ENCODE data around the gene CPLX3. TPM values are rescaled to one million over a fixed set of nuclear protein-coding genes. Genes with fewer than 3 reads are reported as not detected.

The CPLX3 gene
- polyA plus RNA-seq, 2 of the 4 experiments (the other 2 are of a cell fraction): not detected

- Histone ChIP-seq H3K9me3 (no peaks in the 10 kb centered on the region), H3K4me2 (no peak overlapping the region), H3K4me1 (peaks cover 5% of the 10 kb centered on the region; the same call in 1 of the 3 replicates), H3K27ac (no peak overlapping the region), H3K4me3 (no peak overlapping the region)
- 95% methylated on average over 2 of the region's 2 CpGs for WGBS (ENCODE audit: missing lambda C conversion rate)
- DNase-seq (ENCODE audit: low read depth in 1 of 2, low spot score in 1 of 2) (no peak), ATAC-seq (peak in 1 of 2 experiments; percentile 39; a peak in 2 of 6 replicates), FAIRE-seq (no peak)
- POLR2A ChIA-PET: no interaction called here
- CTCF ChIA-PET: interaction anchor here (0.5 to 2.7 kb wide), 3 partner anchors 14 to 46 kb away, joined by 4 to 10 read pairs (median 7); partner anchors contain the start of gene ULK3
- TF ChIP-seq HOXB5 (CRISPR knock-in tag; IDR thresholded peaks at IDR 0.05): no peak
- no peak for TF ChIP-seq ATOH8 (CRISPR knock-in tag; IDR thresholded peaks at IDR 0.05; ENCODE audit: low read depth)
Observed at GRCh38 chr15:74855857-74856256, 29.4 kb downstream of the CPLX3 start.

DNA sequence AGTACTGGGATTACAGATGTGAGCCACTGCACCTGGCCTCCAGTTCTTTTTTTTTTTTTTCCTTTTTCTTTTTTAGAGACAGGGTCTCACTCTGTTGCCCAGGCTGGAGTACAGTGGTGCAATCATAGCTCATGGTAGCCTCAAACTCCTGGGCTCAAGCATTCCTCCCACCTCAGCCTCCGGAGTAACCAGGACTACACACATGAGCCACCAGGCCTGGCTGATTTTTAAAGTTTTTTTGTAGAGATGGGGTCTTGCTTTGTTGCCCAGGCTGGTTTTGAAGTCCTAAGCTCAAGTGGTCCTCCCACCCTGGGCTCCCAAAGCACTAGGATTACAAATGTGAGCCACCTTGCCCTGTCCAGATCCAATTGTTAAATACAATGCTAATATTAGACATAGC is 30.1 kb downstream of the CPLX3 start:
- CTCF ChIA-PET: interaction anchor here (2.1 to 2.7 kb wide), 2 partner anchors 14 to 46 kb away, joined by 7 to 10 read pairs; partner anchors contain the start of gene ULK3
- TF ChIP-seq FOSB (CRISPR knock-in tag; IDR thresholded peaks at IDR 0.05): no peak
- TF ChIP-seq JUNB (IDR thresholded peaks at IDR 0.05): no peak
- no peak for TF ChIP-seq MAFK (IDR thresholded peaks at IDR 0.05; ENCODE audit: partially characterized antibody)
- TF ChIP-seq POLR2A (IDR thresholded peaks at IDR 0.05; ENCODE audit: low read length): no peak
- no peak for TF ChIP-seq CBX2 (IDR thresholded peaks at IDR 0.05; ENCODE audit: borderline replicate concordance, low read depth)
- TF ChIP-seq BHLHE40 (IDR thresholded peaks at IDR 0.05; ENCODE audit: low read depth, low read length): no peak
- no peak for TF ChIP-seq JUN (IDR thresholded peaks at IDR 0.05)
- TF ChIP-seq, protein P1, sequence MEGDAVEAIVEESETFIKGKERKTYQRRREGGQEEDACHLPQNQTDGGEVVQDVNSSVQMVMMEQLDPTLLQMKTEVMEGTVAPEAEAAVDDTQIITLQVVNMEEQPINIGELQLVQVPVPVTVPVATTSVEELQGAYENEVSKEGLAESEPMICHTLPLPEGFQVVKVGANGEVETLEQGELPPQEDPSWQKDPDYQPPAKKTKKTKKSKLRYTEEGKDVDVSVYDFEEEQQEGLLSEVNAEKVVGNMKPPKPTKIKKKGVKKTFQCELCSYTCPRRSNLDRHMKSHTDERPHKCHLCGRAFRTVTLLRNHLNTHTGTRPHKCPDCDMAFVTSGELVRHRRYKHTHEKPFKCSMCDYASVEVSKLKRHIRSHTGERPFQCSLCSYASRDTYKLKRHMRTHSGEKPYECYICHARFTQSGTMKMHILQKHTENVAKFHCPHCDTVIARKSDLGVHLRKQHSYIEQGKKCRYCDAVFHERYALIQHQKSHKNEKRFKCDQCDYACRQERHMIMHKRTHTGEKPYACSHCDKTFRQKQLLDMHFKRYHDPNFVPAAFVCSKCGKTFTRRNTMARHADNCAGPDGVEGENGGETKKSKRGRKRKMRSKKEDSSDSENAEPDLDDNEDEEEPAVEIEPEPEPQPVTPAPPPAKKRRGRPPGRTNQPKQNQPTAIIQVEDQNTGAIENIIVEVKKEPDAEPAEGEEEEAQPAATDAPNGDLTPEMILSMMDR (IDR thresholded peaks at IDR 0.05): no peak
- no peak for TF ChIP-seq BCL3 (IDR thresholded peaks at IDR 0.05)
- TF ChIP-seq ESRRA (IDR thresholded peaks at IDR 0.05; ENCODE audit: borderline replicate concordance, low read length): no peak
- TF ChIP-seq ZC3H11A (IDR thresholded peaks at IDR 0.05): no peak
- no peak for TF ChIP-seq ATOH8 (CRISPR knock-in tag; IDR thresholded peaks at IDR 0.05; ENCODE audit: low read depth)
- TF ChIP-seq KDM5A (IDR thresholded peaks at IDR 0.05): no peak
- TF ChIP-seq ZNF302 (CRISPR knock-in tag; IDR thresholded peaks at IDR 0.05): no peak
- no peak for TF ChIP-seq ZSCAN20 (CRISPR knock-in tag; IDR thresholded peaks at IDR 0.05)
- TF ChIP-seq E2F6 (IDR thresholded peaks at IDR 0.05; ENCODE audit: borderline replicate concordance, low read depth): no peak
- TF ChIP-seq NPAS2 (CRISPR knock-in tag; IDR thresholded peaks at IDR 0.05; ENCODE audit: borderline replicate concordance): no peak
- no peak for ATAC-seq
- no peak overlapping the region for H3K4me2 ChIP-seq
- DNase-seq (ENCODE audit: low read depth in 1 of 2, low spot score in 1 of 2): no peak
- H3K4me1 ChIP-seq: peaks cover 5% of the 10 kb centered on the region; the same call in 1 of the 3 replicates
- FAIRE-seq: no peak
- 95% methylated on average over 1 of the region's 1 CpG for WGBS (ENCODE audit: missing lambda C conversion rate)
- H3K27ac ChIP-seq: no peak overlapping the region
- POLR2A ChIA-PET: no interaction called here
- H3K4me3 ChIP-seq: no peak overlapping the region
- no peaks in the 10 kb centered on the region for H3K9me3 ChIP-seq
